GM12872 (cell line): ENCODE data around the gene UBA52.

Source experiments
- TF ChIP-seq, protein P1 (sequence below): IDR thresholded peaks from 3 replicates; pipeline ENCODE4 v1.5.1; 2011; ENCODE audit warnings: low read depth, mild to moderate bottlenecking, low read length, moderate library complexity; ENCODE audit not compliant: insufficient read depth

The UBA52 gene

DNA sequence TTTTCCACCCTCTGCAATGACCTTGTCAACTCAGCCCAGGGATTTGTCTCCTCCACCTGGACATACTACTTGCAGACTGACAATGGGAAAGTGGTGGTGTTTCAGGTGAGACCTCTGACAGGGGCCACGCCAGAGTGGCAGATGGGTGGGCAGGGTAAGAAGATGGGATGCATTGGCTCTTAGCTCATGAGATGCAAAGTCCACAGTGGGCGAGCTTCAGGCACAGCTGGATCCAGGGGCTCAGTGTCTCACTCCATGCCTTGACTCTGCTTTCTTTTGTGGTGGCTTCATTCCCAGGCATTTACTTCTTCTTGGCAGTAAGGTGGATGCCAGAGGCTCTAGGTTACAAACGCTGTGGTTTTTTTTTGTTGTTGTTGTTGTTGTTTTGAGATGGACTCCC, 44.4 kb downstream of the UBA52 start:
- TF ChIP-seq, protein P1, sequence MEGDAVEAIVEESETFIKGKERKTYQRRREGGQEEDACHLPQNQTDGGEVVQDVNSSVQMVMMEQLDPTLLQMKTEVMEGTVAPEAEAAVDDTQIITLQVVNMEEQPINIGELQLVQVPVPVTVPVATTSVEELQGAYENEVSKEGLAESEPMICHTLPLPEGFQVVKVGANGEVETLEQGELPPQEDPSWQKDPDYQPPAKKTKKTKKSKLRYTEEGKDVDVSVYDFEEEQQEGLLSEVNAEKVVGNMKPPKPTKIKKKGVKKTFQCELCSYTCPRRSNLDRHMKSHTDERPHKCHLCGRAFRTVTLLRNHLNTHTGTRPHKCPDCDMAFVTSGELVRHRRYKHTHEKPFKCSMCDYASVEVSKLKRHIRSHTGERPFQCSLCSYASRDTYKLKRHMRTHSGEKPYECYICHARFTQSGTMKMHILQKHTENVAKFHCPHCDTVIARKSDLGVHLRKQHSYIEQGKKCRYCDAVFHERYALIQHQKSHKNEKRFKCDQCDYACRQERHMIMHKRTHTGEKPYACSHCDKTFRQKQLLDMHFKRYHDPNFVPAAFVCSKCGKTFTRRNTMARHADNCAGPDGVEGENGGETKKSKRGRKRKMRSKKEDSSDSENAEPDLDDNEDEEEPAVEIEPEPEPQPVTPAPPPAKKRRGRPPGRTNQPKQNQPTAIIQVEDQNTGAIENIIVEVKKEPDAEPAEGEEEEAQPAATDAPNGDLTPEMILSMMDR, result no peak

DNA sequence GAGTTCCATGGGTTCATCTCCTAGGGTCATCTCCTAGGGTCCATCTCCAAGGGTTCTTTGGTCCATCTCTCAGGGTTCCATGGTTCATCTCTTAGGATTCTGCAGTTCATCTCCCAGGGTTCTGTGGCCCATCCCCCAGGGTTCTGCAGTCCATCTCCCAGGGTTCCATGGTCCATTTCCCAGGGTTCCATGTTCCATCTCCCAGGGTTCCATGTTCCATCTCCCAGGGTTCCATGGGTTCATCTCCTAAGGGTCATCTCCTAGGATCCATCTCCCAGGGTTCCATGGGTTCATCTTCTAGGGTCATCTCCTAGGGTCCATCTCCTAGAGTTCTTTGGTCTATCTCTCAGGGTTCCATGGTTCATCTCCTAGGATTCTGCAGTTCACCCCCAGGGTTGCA, 45.9 kb downstream of the UBA52 start:
- TF ChIP-seq, protein P1, result no peak

DNA sequence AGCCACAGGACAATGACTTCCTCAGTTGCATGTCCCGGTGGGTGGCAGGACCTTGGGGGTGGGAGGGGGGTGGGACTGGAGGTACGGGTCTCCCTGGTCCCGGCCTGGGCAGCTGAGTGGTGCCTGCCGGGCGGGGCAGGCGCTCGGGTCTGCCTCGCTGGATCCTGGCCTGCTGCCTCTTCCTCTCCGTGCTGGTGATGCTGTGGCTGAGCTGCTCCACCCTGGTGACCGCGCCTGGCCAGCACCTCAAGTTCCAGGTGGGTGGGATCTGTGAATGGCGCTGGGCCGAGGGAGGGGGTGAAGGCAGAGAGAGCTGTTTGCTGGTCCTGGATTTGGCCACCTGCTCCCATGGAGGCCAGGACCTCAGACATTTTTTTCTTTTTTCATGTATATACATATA, 46.6 kb downstream of the UBA52 start:
- TF ChIP-seq, protein P1, result no peak

DNA sequence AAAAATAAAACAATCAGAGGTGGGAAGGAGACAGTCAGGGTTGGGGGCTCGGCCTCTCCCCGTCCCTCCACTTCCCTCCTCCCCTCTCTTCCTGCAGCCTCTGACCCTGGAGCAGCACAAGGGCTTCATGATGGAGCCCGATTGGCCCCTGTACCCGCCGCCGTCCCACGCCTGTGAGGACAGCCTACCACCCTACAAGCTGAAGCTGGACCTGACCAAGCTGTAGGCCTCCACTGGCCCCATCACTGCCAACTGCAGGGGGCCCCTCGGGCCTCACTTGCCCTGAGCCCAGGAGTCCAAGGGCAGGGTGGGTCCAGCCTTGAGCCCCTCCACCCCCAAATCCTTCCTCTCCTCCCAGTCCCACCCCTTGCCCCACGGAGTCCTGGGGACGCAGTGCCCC, 48.7 kb downstream of the UBA52 start:
- TF ChIP-seq, protein P1, result no peak

DNA sequence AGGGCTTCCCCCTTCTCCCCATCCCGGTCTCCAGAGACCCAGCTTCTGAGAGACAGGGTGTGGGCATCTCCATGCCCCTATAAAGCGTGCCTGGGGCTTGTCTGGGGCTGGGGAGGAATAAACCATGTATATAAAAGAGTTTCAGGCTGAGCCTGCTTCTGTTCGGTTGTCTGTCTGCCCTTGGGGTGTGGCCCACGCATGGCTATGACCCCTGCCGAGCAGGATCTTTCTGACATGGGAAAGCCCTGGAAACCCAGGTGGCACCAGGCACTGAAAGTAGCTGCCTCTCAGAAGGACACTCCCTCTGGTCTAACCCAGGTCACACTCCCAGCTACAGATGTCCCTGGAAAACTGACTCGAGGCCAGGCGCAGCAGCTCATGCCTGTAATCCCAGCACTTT, 49.2 kb downstream of the UBA52 start:
- TF ChIP-seq, protein P1, result no peak

DNA sequence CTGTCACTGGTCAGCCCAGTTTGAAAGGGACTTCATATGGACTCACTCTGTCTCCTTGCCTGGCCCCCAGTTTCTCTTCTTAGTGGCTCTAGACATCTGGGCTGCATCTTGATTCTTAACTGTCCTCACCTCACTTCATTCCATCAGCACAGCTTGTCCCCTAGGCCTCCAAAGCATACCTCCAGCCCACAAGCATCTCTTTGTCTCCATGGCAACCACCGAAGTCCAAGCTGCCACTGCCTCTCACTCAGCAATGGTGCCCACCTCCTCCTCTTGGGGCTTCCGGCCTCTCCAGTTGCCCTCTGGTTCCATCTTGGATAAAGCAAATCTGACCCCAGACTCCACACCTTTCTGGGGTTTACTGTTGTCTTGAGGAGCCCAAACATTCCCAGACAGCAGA, 55.2 kb downstream of the UBA52 start:
- TF ChIP-seq, protein P1, result no peak
